NCI-H1048 (cell line): ENCODE measurements around the gene PTX4.

Experiments used
- DNase-seq: peaks from one replicate; lab custom pipeline; 2025; lab: John Stamatoyannopoulos, UW

Gene PTX4

GRCh38 chr16:1459967-1460366, 28.8 kb downstream of the PTX4 start:
- DNase-seq = no peak

- DNase-seq = no peak
Measured at GRCh38 chr16:1458977-1459341, 29.8 kb downstream of the PTX4 start.

GRCh38 chr16:1458336-1458976, 30.3 kb downstream of the PTX4 start:
- no peak for DNase-seq

- DNase-seq = no peak
Measured at GRCh38 chr16:1457489-1458245, 31.1 kb downstream of the PTX4 start.

GRCh38 chr16:1456951-1457350, 31.8 kb downstream of the PTX4 start:
- DNase-seq = no peak

- DNase-seq = no peak
Measured at GRCh38 chr16:1455190-1456171, 33.3 kb downstream of the PTX4 start.

- no peak for DNase-seq
Measured at GRCh38 chr16:1454561-1454960, 34.2 kb downstream of the PTX4 start.

- no peak for DNase-seq
Measured at GRCh38 chr16:1453316-1453715, 35.4 kb downstream of the PTX4 start.

- no peak for DNase-seq
Measured at GRCh38 chr16:1452530-1452929, 36.2 kb downstream of the PTX4 start.

- DNase-seq = no peak
Measured at GRCh38 chr16:1451702-1452392, 36.9 kb downstream of the PTX4 start.

- no peak for DNase-seq
Measured at GRCh38 chr16:1450841-1451240, 37.9 kb downstream of the PTX4 start.

- DNase-seq = no peak
Measured at GRCh38 chr16:1450218-1450617, 38.5 kb downstream of the PTX4 start.

GRCh38 chr16:1449201-1449788, 39.4 kb downstream of the PTX4 start:
- no peak for DNase-seq

- no peak for DNase-seq
Measured at GRCh38 chr16:1448536-1449116, 40.1 kb downstream of the PTX4 start.

GRCh38 chr16:1447965-1448364, 40.8 kb downstream of the PTX4 start:
- no peak for DNase-seq

- DNase-seq = no peak
Measured at GRCh38 chr16:1446296-1447080, 42.3 kb downstream of the PTX4 start.

- no peak for DNase-seq
Measured at GRCh38 chr16:1445518-1446203, 43.1 kb downstream of the PTX4 start.

GRCh38 chr16:1444730-1445517, 43.8 kb downstream of the PTX4 start:
- DNase-seq = no peak
